HG03095 (cell line): ENCODE measurements around the gene THUMPD1.
"Not testable (repeated sequence)": the region's sequence is repeated elsewhere in the genome, so short reads cannot be mapped to it uniquely, and the experiment has no call there.

Source experiments
- ATAC-seq: cut with Tn5 transposase; IDR thresholded peaks from one replicate; pipeline ENCODE4 v1.9.1; 2021; ENCODE audit warnings: moderate library complexity; ENCODE audit not compliant: unreplicated experiment

Gene THUMPD1

DNA sequence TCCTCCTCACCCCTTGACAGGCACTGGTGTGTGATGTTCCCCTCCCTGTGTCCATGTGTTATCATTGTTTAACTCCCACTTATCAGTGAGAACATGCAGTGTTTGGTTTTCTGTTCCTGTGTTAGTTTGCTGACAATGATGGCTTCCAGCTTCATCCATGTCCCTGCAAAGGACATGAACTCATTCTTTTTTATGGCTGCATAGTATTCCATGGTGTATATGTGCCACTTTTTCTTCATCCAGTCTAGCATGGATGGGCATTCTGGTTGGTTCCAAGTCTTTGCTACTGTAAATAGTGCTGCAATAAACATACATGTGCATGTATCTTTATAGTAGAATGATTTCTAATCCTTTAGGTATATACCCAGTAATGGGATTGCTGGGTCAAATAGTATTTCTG, 39.9 kb downstream of the THUMPD1 start:
- ATAC-seq = not testable (repeated sequence)

DNA sequence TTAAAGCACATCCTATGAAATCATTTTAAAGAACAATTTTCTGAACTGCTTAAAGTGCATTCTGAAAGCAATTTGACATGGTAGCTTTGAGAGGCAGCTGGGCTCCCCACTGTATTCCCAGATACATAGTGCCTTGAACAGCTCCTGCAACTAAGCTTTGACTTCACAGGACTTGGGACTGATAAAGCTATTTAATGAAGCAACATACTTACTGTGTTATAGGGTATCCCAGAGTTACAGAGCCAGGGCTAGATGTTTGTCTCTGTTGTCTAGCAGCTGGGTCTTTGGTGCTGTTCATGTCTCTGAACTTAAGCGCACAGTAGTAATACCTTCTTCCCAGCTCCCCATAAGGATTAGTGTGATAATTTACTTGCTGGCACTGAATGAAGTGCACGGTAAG, 45.0 kb downstream of the THUMPD1 start:
- ATAC-seq = no peak

- no peak for ATAC-seq
These were observed 46.6 kb downstream of the THUMPD1 start for GRCh38 chr16:20695024-20695423.

DNA sequence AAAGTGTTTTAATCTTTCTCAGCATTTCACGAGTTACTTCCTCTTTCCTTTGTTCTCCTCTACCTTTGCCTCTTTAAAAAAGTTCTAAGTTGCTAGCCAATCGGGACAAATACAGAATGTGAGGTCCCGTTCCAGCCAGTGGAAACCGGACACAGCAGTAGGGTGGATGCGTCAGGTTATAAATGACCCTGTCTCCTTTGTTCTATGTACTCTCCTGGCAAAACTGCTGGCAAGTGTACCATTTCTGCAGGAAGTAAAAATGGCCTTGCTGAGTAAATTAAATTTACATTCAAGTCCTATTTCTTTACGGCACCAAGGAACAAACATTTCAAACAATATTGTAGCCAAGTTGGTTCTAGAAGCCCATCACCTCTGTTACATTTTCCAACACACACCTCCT, 47.5 kb downstream of the THUMPD1 start:
- not testable (repeated sequence) for ATAC-seq

DNA sequence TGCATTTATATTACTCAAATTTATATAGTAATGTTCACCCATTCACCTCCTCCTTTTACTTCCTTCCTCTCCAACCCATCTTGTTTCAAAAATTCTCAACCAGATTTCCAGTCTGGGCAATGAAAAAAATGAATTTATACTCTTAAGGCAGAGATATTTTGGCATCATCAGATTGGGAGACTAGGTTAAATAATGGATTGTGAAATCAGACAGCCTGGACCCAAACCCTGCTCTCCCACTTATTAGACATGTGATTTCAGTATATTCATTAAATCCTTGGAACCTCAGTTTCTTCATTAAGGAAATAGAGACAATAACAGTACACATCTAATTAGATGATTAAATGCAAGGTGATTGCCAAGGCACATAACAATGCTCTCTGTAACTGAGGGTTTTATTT, 52.0 kb downstream of the THUMPD1 start:
- ATAC-seq = no peak

GRCh38 chr16:20683812-20684211, 57.8 kb downstream of the THUMPD1 start:
- no peak for ATAC-seq
